OCI-LY1 (cell line): ENCODE measurements around the gene SYMPK.

Experiments
- EZH2 ChIP-seq: fragments of 200-600 bp; sonication (generic), shearing (Covaris generic); IDR thresholded peaks from 2 replicates; pipeline ENCODE4 v1.8.0; 2017; ENCODE audit warnings: borderline replicate concordance, mixed run types, mild to moderate bottlenecking, antibody characterized with exemption, low read length, moderate library complexity, mixed read lengths
- TF ChIP-seq, protein P1 (sequence below): fragments of 200-600 bp; sonication (generic), shearing (Covaris generic); IDR thresholded peaks from 2 replicates; pipeline ENCODE4 v1.5.1; 2017; ENCODE audit warnings: mild to moderate bottlenecking, antibody characterized with exemption, low read length, moderate library complexity, mixed read lengths

DNA sequence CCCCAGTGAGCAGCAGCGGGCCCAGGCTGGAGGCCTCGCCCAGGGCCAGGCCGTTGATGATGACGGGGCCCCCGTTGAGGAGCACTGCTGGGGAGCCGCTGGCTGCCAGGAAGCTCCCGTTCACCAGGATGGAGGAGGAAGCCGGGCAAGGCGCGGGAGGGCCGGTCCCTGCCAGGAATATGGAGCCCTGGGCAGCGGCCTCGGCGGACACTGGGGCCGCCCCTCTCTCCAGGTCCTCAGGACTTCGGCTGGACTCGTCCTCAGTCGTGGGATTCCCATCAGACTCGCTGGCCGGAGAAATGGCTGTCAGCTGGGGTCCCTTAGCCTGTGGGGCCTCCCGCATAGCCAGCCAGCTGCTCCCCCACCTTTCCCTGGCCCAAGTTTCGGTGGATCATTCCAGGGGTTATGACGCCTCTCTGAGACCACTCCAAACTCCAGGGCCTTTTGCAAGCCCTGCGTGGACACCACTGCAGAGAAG lies 96.0 kb downstream of the SYMPK start:
- TF ChIP-seq, protein P1, sequence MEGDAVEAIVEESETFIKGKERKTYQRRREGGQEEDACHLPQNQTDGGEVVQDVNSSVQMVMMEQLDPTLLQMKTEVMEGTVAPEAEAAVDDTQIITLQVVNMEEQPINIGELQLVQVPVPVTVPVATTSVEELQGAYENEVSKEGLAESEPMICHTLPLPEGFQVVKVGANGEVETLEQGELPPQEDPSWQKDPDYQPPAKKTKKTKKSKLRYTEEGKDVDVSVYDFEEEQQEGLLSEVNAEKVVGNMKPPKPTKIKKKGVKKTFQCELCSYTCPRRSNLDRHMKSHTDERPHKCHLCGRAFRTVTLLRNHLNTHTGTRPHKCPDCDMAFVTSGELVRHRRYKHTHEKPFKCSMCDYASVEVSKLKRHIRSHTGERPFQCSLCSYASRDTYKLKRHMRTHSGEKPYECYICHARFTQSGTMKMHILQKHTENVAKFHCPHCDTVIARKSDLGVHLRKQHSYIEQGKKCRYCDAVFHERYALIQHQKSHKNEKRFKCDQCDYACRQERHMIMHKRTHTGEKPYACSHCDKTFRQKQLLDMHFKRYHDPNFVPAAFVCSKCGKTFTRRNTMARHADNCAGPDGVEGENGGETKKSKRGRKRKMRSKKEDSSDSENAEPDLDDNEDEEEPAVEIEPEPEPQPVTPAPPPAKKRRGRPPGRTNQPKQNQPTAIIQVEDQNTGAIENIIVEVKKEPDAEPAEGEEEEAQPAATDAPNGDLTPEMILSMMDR = no peak
- TF ChIP-seq EZH2 = no peak
